Transverse colon (tissue), 4 donors: ENCODE results near the gene PCNX2. TPM values are rescaled to one million over a fixed set of nuclear protein-coding genes. Genes with fewer than 3 reads are reported as not detected.

Source experiments
- DNase-seq: peaks from one replicate; pipeline ENCODE4 v3.0.0-alpha.2; 2019
- H3K27ac ChIP-seq, 4 donors: fragments of 200-600 bp; sonication (generic); 2 replicates each; pipeline ENCODE4 v1.5.1; 2016 to 2018; ENCODE audit warnings: inconsistent platforms in 4 of 4
- H3K27me3 ChIP-seq: fragments of 200-600 bp; sonication (generic); 2 replicates; pipeline ENCODE4 v1.5.1; 2017; ENCODE audit warnings: inconsistent platforms
- H3K36me3 ChIP-seq, 4 donors: fragments of 200-600 bp; sonication (generic); 2 replicates each; pipeline ENCODE4 v1.5.1; 2017 to 2019; ENCODE audit warnings: inconsistent platforms in 4 of 4
- H3K4me1 ChIP-seq, 4 donors: fragments of 200-600 bp; sonication (generic); 2 replicates each; pipeline ENCODE4 v1.5.1; 2017 to 2020; ENCODE audit warnings: inconsistent platforms in 4 of 4
- H3K4me3 ChIP-seq, 4 donors: fragments of 200-600 bp; sonication (generic); 1 replicate in 1 of 4; 2 replicates in 3 of 4; pipeline versions ENCODE4 v1.5.1 to v1.6.1; 2017 to 2019; ENCODE audit warnings: inconsistent platforms in 4 of 4
- H3K9me3 ChIP-seq, 2 donors: fragments of 200-600 bp; sonication (generic); 2 replicates each; pipeline ENCODE4 v1.5.1; 2017 to 2019; ENCODE audit warnings: inconsistent platforms in 2 of 2
- CTCF ChIP-seq, 5 experiments: fragments of 200-600 bp in 3 of 5; fragments of 450-650 bp in 2 of 5; sonication (generic) in 3 of 5; IDR thresholded peaks; 1 replicate in 2 of 5; 2 replicates in 3 of 5; pipeline ENCODE4 v1.5.1; 2016 to 2017; ENCODE audit warnings: antibody characterized with exemption in 5 of 5, inconsistent platforms in 3 of 5, mild to moderate bottlenecking in 2 of 5, moderate library complexity in 1 of 5
- EP300 ChIP-seq: sonication (generic); formaldehyde crosslinking; IDR thresholded peaks from one replicate; pipeline ENCODE4 v1.6.1; 2017; ENCODE audit warnings: antibody characterized with exemption, low read depth
- POLR2A ChIP-seq: fragments of 450-650 bp; IDR thresholded peaks from one replicate; pipeline ENCODE4 v1.6.1; 2016; ENCODE audit warnings: antibody characterized with exemption, mild to moderate bottlenecking, moderate library complexity
- POLR2AphosphoS5 ChIP-seq, 3 donors: sonication (generic); formaldehyde crosslinking; IDR thresholded peaks; one replicate each; pipeline ENCODE4 v1.6.1; 2016; ENCODE audit warnings: antibody characterized with exemption in 3 of 3
- WGBS, 2 donors: methylation state at CpG; one replicate each; pipeline ENCODE4 v1.1.5; 2018; ENCODE audit warnings: low coverage in 1 of 2; 5-methylcytosine and 5-hydroxymethylcytosine counted together
- in situ Hi-C, 4 donors: fragments of 200-750 bp; cut with MboI; loops; one replicate each; pipeline versions ENCODE4 v1.15.0 to v1.15.1; 2017; ENCODE audit warnings: low sequenced_read_pairs in 3 of 4, low pct_ligation_motif_present in 1 of 4, low pct_unique_long_range_greater_than_20kb in 1 of 4
- intact Hi-C: fragments of 100-400 bp; cut with DNase I; formaldehyde crosslinking; loops from one replicate; pipeline ENCODE4 v1.15.1; 2023; ENCODE audit warnings: low total_unique reads
- total RNA-seq, 4 donors: library from RNA; depleted of rRNA; stranded (reverse); fragments of >200 nt; gene quantifications; one replicate each; pipeline ENCODE4 v1.1.0, GENCODE V29; 2016

The PCNX2 gene
- total RNA-seq, 4 donors from 2014 or later, result 6.8 to 518 (median 11.8) TPM

- H3K27ac ChIP-seq, result no peak overlapping the region
- H3K4me3 ChIP-seq, result no peak overlapping the region
- 93% methylated on average over 3 of the region's 5 CpGs; no CpG with 5 or more reads in 1 of the 2 donors for WGBS, 2 donors
- TF ChIP-seq CTCF (IDR thresholded peaks at IDR 0.05) (no peak), POLR2AphosphoS5 (IDR thresholded peaks at IDR 0.05) (no peak), POLR2A (no peak), EP300 (no peak)
- no peak for DNase-seq
- no peaks in the 10 kb centered on the region for H3K27me3 ChIP-seq
- H3K4me1 ChIP-seq, result peaks cover 0 to 13% (median 9%) of the 10 kb centered on the region in 4 donors
- H3K9me3 ChIP-seq, result no peaks in the 10 kb centered on the region
- intact Hi-C loops, result no loop called here
- in situ Hi-C loops, result no loop called here
- H3K36me3 ChIP-seq, result no peaks in the 10 kb centered on the region
Observed at GRCh38 chr1:232986527-232986922, 309.0 kb downstream of the PCNX2 start.

- intact Hi-C loops (no loop called here), in situ Hi-C loops (no loop called here)
- peaks cover 0 to 13% (median 9%) of the 10 kb centered on the region in 4 donors for H3K4me1 ChIP-seq
- TF ChIP-seq CTCF (IDR thresholded peaks at IDR 0.05) (no peak), POLR2A (no peak), EP300 (no peak), POLR2AphosphoS5 (IDR thresholded peaks at IDR 0.05) (no peak)
- no peaks in the 10 kb centered on the region for H3K9me3 ChIP-seq
- peak overlapping the region in 1 of 4 donors; percentile 50 for H3K27ac ChIP-seq
- DNase-seq, result no peak
- no peaks in the 10 kb centered on the region for H3K36me3 ChIP-seq
- no peaks in the 10 kb centered on the region for H3K27me3 ChIP-seq
- WGBS, 2 donors, result 94% methylated on average over 30 of the region's 31 CpGs; no CpG with 5 or more reads in 1 of the 2 donors
- H3K4me3 ChIP-seq, result no peak overlapping the region
Observed at GRCh38 chr1:232985882-232986526, 309.5 kb downstream of the PCNX2 start.

- Histone ChIP-seq H3K9me3 (no peaks in the 10 kb centered on the region), H3K36me3 (no peaks in the 10 kb centered on the region), H3K4me1 (peaks cover 0 to 13% (median 9%) of the 10 kb centered on the region in 4 donors), H3K27me3 (no peaks in the 10 kb centered on the region), H3K4me3 (no peak overlapping the region), H3K27ac (peak overlapping the region; percentile 37 to 56 (median 45))
- DNase-seq, result no peak
- in situ Hi-C loops (no loop called here), intact Hi-C loops (no loop called here)
- TF ChIP-seq POLR2A, result no peak
- no peak for TF ChIP-seq CTCF (IDR thresholded peaks at IDR 0.05)
- TF ChIP-seq EP300, result no peak
- TF ChIP-seq POLR2AphosphoS5 (IDR thresholded peaks at IDR 0.05), result no peak
- WGBS, 2 donors, result 80 to 100% methylated on average over 1 to 10 of the region's 10 CpGs
Observed at GRCh38 chr1:232984577-232985425, 310.7 kb downstream of the PCNX2 start.

DNA sequence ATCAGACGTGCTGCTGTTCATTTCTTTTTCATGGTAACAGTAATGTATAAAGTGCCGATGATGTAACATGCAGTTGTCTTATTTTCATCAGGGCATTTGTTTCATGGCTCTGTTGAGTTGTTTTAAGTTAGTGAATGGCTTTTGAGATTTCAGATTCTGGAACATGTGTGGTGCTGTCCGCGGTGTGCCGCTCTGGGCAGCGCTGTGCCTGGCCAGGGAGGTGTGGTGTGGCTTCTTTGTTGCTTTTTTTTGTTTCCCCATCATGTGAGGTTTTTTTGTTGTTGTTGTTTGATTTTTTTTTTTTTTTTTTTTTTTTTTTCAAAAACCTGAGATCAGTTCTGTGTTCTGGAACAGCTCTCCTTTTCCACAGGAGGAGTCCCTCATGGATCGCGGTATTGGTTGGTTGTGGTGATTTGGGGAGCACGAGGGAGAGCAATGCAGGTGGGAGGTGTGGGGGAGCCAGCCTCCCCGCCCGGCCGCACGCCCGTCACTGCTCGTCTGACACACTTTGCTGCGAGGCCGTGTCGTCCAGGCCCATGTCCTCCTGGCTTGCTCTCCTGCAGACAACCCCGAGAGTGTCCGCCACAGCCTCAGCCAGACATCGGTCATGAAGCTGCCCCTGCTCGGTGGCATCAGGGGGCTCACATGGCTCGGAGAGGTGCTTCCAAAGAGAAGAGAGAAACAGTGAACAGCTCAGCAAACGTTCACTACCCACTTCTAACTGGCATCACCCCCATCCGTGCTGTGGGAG, 311.5 kb downstream of the PCNX2 start:
- intact Hi-C loops, result no loop called here
- TF ChIP-seq POLR2A, result no peak
- TF ChIP-seq POLR2AphosphoS5 (IDR thresholded peaks at IDR 0.05), result no peak
- TF ChIP-seq CTCF (IDR thresholded peaks at IDR 0.05), result no peak
- TF ChIP-seq EP300, result no peak
- 83 to 91% methylated on average over 2 to 24 of the region's 25 CpGs for WGBS, 2 donors
- in situ Hi-C loops, result no loop called here
- Histone ChIP-seq H3K4me1 (peaks cover 0 to 13% (median 9%) of the 10 kb centered on the region in 4 donors), H3K9me3 (no peaks in the 10 kb centered on the region), H3K27ac (peak overlapping the region in 3 of 4 donors; percentile 37 to 56 (median 50)), H3K27me3 (no peaks in the 10 kb centered on the region), H3K4me3 (no peak overlapping the region), H3K36me3 (no peaks in the 10 kb centered on the region)
- DNase-seq, result no peak
